HG03439 (cell line): ENCODE results near the gene CDK19.

ENCODE experiments used
- ATAC-seq: cut with Tn5 transposase; IDR thresholded peaks from one replicate; pipeline ENCODE4 v1.9.1; 2021; ENCODE audit warnings: mild to moderate bottlenecking, moderate library complexity; ENCODE audit not compliant: unreplicated experiment

Gene CDK19

GRCh38 chr6:110664933-110665332, 150.3 kb downstream of the CDK19 start:
- no peak for ATAC-seq

GRCh38 chr6:110662490-110663211, 152.6 kb downstream of the CDK19 start:
- no peak for ATAC-seq

GRCh38 chr6:110661414-110661813, 153.9 kb downstream of the CDK19 start:
- ATAC-seq = no peak

GRCh38 chr6:110660066-110660655, 155.1 kb downstream of the CDK19 start:
- ATAC-seq = no peak

GRCh38 chr6:110658631-110659211, 156.5 kb downstream of the CDK19 start:
- ATAC-seq = no peak

GRCh38 chr6:110656492-110656891, 158.8 kb downstream of the CDK19 start:
- ATAC-seq = no peak

- ATAC-seq = no peak
Measured at GRCh38 chr6:110655821-110656220, 159.4 kb downstream of the CDK19 start.

- ATAC-seq = no peak
Measured at GRCh38 chr6:110654096-110654820, 161.0 kb downstream of the CDK19 start.

GRCh38 chr6:110653381-110653780, 161.9 kb downstream of the CDK19 start:
- no peak for ATAC-seq

- no peak for ATAC-seq
Measured at GRCh38 chr6:110652520-110652919, 162.7 kb downstream of the CDK19 start.

GRCh38 chr6:110650755-110651154, 164.5 kb downstream of the CDK19 start:
- ATAC-seq = no peak

GRCh38 chr6:110649704-110650103, 165.6 kb downstream of the CDK19 start:
- ATAC-seq = no peak

GRCh38 chr6:110646951-110647910, 168.0 kb downstream of the CDK19 start:
- no peak for ATAC-seq

- ATAC-seq = no peak
Measured at GRCh38 chr6:110646419-110646698, 168.9 kb downstream of the CDK19 start.

- no peak for ATAC-seq
Measured at GRCh38 chr6:110645685-110646418, 169.4 kb downstream of the CDK19 start.

- no peak for ATAC-seq
Measured at GRCh38 chr6:110643175-110643574, 172.1 kb downstream of the CDK19 start.

- ATAC-seq = no peak
Measured at GRCh38 chr6:110642711-110643110, 172.6 kb downstream of the CDK19 start.

- no peak for ATAC-seq
Measured at GRCh38 chr6:110636781-110637180, 178.5 kb downstream of the CDK19 start.

GRCh38 chr6:110635096-110635495, 180.2 kb downstream of the CDK19 start:
- ATAC-seq = no peak

- ATAC-seq = no peak
Measured at GRCh38 chr6:110633731-110634213, 181.5 kb downstream of the CDK19 start.
